HuH-7.5 (cell line): ENCODE measurements around the gene OPRL1.
A peak's percentile ranks its signal among the peaks of the same experiment; 100 is the strongest.
"Not testable (repeated sequence)": the region's sequence is repeated elsewhere in the genome, so short reads cannot be mapped to it uniquely, and the experiment has no call there.

ENCODE experiments used
- DNase-seq: peaks from one replicate; pipeline ENCODE4 v3.0.0; 2011; ENCODE audit warnings: low spot score

Gene OPRL1

DNA sequence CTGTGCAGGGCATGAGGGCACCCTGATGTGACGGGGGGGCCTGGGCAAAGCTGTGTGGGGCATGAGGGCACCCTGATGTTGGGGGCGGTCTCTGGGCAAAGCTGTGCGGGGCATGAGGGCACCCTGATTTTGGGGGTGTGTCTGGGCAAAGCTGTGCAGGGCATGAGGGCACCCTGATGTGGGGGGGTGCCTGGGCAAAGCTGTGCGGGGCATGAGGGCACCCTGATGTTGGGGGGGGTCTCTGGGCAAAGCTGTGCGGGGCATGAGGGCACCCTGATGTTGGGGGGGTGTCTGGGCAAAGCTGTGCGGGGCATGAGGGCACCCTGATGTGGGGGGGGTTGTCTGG, 37.5 kb downstream of the OPRL1 start:
- not testable (repeated sequence) for DNase-seq

DNA sequence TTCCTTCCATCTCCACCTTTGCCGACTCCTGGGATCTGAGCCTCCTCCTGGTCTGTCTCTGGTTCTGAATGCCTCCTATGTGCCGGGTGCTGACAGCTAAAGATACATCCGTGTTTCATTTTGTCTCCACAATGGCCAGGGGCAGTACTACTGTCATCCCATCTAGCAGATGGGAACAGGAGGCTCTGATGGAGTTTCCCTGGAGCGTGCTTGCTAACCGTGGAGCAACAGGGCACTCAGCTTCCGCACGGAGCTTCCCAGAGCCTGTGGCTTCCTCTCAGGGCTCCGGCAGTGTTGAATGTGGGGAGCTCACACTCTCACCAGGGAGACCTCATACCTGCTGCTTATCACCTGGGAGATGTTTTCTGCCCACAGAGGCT, 39.4 kb downstream of the OPRL1 start:
- no peak for DNase-seq

DNA sequence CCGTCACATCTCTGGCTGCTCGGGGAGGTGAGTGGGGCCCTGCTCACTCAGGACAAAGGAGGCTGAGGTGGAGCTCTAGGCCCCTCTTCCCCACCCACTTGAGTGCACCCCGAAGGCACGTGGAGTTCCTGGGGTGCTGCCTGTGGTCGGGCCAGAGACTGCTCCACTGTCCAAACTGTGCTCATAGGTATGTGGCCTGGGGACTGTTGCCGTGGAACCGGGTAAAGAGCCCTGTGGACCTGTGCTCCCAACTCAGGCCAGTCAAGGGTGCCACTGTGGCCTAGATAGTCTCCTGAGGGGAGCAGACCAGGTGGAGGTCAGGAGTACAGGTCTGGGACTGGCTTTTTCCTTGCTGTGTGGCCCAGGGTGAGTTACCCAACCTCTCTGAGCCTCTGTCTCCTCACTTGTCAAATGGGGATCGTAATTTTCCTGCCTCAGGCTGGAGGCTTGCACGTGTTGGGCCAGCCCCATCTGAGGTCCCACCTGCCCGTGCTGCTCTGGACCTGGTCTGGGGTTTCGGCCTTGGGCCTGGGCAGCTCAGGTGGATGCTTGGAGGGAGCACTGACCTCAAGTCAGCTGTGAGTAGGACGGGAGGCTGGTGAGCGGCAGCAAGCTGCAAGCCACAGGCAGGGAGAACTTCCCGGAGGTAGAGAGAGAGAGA, 39.9 kb downstream of the OPRL1 start:
- no peak for DNase-seq

DNA sequence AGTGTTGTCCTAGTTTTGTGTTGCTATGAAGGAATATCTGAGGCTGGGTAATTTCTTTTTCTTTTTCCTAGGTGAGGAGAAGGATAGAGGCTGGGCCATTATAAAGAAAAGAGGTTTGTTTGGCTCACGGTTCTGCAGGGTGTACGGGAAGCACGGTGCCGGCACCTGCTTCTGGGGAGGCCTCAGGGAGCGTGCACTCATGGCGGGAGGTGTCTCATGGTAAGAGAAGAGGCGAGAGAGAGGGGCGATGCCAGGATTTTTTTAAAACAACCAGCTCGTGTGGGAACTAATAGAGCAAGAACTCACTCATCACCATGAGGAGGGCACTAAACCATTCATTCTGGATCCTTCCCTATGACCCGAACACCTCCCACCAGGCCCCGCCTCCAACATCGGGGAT, 41.7 kb downstream of the OPRL1 start:
- DNase-seq, result no peak

DNA sequence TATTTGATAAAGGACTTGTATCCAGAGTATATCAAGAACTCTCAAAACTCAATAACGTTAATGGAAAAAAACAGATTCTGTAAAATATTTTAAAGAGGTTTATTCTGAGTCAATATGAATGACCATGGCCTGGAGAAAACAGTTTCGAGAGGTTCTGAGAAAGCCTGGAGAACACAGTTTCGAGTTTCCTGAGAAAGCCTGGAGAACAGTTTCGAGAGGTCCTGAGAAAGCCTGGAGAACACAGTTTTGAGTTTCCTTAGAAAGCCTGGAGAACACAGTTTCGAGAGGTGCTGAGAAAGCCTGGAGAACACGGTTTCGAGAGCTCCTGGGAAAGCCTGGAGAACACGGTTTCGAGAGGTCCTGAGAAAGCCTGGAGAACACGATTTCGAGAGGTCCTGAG, 43.0 kb downstream of the OPRL1 start:
- not testable (repeated sequence) for DNase-seq

DNA sequence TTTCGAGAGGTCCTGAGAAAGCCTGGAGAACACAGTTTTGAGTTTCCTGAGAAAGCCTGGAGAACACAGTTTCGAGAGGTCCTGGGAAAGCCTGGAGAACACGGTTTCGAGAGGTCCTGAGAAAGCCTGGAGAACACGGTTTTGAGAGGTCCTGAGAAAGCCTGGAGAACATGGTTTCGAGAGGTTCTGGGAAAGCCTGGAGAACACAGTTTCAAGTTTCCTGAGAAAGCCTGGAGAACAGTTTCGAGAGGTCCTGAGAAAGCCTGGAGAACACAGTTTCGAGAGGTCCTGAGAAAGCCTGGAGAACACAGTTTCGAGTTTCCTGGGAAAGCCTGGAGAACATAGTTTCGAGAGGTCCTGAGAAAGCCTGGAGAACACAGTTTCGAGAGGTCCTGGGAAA, 43.6 kb downstream of the OPRL1 start:
- not testable (repeated sequence) for DNase-seq

DNA sequence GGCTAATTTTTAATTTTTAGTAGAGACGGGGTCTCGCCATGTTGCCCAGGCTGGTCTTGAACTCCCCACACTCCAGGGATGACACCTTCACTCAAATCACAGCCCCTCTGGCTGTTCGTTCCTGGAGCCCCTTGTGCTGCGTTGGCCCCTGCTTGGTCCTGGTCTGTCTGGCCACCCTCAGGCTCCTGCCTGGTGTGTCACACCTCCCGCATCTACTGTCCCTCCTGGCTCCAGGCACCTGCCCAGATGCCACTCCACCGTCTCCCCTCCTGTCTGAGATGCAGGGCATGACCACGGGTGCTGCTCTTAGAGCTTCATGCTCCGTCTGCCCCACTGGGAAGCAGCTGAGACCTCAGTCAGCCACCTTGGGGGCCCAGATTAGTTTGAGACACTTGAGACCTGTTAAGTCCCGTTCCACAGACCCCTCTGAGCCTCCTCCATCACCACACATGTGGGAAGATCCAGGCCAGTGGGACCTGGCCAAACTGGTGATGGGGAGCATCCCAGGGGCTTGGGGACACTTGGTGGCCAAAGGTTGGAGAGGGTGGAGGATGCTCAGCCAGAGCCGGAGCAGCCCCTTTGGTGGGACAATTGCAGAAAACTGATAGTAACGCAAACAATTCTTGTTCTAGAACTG, 49.4 kb downstream of the OPRL1 start:
- no peak for DNase-seq

DNA sequence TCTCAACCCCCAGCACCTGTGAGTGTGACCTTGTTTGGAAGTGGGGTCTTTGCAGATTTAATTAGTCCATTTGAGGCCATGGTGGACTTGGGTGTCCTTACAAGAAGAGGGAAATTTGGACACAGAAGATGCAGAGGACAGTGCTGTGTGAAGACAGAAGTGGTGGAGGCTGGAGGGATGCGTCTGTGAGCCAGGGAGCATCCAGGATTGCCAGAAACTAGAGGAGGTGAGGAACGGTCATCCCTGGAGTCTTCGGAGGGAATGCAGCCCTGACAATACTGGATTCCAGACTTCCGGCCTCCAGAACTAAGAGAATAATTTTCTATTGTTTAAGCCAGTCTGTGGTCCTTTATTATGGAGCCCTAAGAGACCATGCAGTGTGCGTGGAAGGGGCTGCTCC, 50.4 kb downstream of the OPRL1 start:
- no peak for DNase-seq

DNA sequence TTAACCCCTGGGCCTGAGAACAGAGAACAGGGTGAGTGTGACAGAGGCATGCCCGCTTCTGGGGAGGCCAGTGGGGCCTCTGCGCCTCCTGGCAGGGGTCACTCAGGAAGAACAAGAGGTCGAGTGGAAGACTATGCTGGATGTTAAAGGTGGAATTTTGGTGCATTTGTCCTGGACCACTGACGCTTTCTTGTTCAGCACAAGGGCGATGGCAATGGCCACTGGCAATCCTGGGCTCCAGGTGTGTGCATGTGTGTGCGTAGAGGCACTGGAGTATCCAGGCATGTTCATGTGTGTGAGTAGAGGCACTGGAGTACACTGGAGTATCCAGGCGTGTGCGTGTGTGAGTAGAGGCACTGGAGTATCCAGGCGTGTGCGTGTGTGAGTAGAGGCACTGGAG, 51.0 kb downstream of the OPRL1 start:
- DNase-seq, result no peak

DNA sequence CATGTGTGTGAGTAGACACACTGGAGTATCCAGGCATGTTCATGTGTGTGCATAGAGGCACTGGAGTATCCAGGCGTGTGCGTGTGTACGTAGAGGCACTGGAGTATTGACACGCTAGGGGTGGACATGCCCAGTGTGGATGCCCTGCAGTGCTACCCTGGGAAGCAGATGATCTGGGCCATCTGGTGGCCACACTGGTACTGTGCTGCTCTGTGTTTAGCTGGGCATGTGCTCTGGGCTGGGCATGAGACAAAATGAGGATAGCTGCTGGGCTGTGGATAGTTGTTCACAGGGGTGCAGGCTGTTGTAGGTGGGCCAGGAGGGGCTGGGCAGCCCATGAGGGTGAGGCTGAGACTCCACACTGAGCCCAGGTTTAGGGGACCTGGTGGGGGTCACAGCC, 51.5 kb downstream of the OPRL1 start:
- DNase-seq, result peak; percentile 59

DNA sequence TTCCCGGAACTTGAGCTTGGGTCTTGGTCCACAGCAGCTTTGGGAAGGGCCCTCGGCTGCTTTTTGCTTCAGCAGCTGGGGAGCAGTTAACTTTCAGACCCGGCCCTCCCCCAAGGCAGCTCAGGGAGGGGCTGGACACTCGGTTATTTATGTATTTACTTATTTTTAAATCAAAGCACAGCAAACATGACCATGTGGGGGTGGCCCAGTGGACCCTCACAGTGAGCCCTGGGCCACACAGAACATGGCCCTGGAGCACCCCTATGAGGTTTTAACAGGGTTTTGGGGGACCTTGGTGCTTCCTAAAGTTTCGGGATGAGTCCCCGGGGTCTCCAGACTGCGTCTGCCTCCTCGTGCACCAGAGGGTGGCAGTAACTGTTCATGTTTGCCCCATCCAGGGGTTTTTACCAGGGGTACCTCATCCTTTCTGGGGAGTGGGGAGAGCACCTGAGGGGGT, 54.1 kb downstream of the OPRL1 start:
- DNase-seq, result no peak

DNA sequence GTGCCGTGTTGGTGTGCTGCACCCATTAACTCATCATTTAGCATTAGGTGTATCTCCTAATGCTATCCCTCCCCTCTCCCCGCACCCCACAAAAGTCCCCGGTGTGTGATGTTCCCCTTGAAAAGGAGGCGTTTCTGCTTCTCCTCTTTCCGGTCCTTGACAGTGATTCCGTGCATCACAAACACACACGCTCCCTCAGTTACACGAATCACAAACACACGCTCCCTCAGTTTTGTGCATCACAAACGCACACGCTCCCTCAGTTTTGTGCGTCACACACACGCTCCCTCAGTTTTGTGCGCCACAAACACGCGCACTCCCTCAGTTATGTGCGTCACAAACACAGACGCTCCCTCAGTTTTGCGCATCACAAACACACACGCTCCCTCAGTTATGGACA, 54.9 kb downstream of the OPRL1 start:
- not testable (repeated sequence) for DNase-seq

DNA sequence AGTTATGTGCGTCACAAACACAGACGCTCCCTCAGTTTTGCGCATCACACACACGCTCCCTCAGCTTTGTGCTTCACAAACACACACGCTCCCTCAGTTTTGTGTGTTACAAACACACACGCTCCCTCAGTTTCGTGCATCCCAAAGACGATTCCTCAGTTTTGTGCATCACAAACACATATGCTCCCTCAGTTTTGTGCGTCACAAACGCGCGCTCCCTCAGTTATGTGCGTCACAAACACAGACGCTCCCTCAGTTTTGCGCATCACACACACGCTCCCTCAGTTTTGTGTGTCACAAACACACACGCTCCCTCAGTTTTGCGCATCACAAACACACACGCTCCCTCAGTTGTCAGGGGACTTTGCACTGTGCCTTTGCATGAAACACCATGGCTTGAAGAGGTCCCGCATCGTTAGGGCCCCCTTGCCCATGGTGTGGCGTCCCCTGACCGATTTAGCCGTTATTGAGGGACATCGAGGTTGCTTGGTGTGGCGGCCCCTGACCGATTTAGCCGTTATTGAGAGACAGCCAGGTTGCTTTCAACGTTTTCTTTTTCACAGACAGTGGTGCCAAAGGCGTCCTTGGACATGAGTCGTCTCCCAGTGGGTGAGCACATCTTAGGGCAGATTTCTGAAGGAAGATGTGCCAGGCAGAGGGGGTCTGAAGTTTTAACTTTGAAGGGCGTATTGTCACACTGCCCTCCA, 56.3 kb downstream of the OPRL1 start:
- no peak for DNase-seq

DNA sequence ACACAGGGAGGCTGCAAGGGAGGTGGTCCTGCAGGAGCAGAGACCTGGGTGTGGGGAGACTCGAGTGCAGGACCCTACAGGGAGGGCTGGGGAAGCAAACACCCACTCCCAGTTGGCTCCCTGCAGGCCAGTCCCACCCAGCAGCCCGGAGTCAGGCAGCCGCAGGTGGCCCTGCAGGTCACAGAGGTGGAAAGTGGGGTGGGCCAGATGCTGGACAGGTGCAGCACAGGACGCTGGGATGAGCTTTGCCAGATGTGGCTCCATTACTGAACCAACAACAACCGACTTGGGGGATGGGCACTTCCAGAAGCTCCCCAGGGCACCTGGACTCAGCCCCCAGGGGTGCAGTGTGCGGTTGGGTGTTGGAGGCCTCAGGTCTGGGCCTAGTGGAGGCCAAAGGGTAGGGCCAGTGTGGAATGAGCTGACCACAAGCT, 57.7 kb downstream of the OPRL1 start:
- DNase-seq, result no peak

DNA sequence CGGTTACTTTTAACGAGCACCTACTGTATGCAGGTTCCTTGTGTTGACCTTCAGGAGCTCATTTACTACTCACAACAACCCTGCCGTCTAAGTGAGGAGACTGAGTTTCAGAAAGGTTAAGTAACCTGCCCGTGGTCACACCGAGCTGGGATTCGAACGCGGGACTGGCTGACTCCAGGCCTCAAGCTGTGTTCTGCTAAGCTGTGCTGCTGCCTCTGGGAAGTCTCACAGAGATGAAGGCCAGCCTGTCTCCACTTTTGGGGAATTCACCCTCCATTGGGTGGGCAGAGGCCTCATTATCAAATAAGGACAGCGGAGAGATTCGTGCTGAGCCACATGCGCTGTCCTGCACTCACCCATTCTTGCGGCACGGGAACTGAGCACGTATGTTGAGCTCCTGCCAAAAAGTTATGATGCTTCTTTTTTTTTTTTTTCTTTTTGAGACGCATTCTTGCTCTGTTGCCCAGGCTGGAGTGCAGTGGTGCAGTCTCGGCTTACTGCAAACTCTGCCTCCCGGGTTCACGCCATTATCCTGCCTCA, 58.5 kb downstream of the OPRL1 start:
- DNase-seq, result no peak

DNA sequence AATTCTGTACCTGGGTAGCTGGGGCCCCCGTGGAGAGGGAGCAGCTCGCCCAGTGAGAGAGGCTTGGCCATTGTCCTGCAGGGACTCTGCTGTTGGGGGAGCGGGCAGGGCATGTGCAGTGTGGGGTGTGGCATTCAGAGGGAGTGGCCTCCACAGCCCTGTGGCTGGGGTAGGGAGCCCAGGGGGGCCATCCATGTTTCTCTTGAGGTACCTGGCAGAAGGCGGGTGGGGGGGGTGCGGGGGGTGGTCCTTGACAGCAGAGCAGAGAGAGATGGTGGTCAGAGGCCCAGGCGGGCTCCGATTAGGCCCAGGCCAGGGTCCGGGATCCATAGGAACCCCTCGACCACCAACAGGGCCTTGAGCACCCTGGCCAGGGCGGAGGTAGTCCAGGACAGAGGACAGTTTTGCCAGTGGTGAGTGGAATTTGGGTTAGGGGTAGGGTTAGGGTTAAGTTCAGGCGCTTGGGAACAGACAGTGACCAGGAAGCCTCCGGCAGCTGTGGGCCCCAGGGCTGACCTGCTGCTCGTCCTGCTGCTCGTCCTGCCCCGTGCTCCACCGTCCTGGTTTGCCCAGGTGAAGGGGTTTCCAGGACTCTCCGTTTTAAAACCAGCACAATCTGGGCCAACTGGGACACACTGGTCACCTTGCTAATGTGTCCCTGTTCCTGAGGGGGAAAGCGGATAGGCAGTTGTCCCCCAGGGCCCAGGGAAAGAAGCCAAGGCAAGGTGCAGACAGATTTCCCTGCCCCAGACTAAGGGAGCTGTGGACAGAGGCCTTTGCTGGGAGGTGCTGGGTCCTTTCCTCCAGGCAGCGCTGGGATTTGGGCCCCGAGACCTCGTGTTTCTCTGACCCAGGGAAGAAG, 59.5 kb downstream of the OPRL1 start:
- no peak for DNase-seq

DNA sequence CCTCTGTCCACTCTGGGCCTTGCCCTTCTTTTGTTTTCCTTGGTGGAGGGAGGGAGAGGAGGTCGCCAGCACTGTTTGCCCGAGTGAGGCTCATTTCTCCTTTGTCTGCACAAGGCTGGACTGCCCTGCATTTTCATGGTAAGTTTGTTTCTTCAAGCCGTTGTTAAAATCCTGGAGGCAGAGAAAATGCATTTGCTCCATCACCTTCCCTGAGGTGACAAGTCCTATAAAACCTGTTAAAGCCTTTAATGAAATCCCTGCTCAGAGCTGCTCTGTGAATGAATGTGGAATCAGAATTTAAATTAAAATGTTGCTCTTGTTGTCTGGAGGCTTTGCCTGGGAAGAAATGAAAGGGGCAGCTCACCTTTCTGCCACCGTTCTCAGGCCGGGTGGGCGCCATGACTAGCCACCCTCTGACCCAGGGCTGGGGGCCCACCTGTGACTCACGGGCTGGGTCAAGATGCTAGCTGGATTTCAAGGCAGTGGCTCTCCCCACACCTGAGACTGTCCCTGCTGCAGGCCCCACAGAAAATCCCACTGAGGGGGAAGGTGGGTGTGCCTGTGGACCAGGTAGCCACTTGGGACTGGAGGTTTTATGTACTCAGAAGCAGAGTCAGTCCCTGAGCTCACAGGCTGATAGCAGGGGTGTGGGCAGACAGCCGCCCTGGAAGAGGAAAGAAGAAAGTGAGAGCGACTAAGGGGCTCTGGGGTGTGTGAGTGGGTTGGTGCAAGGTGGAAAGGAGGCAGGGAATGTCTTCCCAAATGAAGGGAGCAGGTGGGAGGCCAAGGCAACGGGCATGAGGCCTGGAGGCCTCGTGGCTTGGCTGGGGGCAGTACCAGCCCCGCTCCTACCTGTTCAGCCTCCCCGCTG, 60.4 kb downstream of the OPRL1 start:
- DNase-seq, result no peak

DNA sequence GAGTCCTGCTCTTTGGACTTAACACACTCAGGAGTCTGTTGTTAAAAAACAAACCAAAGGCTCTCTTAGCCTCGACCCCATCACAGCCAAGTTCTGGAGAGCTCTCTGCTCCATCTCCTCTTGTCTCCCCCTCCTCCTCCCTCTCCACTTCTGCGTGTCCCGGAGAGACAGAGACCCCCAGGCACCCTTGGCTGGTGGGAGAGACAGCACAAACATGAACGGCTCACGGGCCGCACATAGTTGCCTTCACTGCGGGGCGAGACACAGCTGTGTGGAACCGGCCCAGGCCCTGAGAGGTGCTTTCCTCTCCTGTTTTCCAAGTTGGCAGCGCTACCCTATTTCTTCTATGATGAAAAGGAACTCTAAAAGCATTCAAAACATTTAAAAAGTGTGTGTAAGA, 61.1 kb downstream of the OPRL1 start:
- DNase-seq, result no peak

DNA sequence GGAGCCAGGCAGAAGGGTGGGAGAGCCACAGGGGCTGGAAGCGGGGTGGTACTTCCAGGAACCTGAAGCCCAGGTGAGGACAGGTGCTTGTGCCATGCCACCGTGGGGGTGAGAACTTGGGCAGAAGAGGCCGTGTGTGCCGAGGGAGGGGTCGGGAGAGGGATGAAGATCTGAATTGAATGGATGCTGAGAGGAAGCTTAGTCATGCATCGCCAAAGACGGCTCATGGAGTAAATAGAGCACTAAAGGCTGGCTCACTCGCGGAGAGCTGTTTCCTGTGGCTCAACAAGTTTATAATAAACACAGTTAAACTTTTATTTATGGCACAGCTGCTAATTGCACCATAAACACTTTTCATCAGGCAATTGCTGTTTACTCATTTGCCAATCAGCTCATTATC, 62.7 kb downstream of the OPRL1 start:
- no peak for DNase-seq

DNA sequence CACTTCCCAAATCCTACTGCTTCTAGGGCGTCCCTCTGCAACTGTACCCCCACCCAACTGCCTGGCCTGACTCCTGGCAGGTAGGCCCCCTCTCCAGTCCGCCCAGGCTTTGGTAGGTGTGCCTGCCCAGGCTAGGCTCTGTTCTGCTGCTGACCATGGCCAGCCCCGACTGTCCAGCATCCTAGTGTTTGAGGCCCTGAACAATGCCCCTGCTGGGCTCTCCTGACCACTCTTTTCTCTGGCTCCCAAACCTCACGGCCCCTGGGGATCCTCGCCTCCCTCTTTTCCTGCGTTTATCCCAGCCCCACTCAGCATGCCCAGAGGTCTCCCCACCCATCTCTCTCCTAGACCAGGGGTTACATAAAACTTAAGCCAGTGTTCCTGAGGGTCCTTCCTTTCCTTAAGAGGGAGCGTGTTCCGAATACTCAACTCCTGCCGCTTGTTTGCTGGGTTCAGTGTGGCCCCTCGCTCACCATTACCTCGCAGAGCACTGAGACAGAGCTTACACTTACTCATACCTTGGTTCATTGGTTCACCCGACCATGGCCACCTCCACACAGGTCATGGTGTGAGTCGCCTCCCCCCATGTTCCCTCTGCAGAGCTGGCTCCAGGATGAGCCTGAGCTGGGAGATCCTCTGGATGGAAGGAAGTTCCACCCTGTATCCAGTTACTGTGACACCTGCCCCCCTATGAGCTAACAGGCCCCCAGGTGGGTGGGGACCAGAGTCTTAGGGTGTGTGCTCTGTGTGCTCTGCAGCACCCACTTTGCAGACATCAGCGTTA, 63.3 kb downstream of the OPRL1 start:
- no peak for DNase-seq
